Left ventricle myocardium inferior (tissue), 1 donor: ENCODE results near the gene IAPP. TPM values are rescaled to one million over a fixed set of nuclear protein-coding genes. Genes with fewer than 3 reads are reported as not detected.
"Not testable (repeated sequence)": the region's sequence is repeated elsewhere in the genome, so short reads cannot be mapped to it uniquely, and the experiment has no call there.

Source experiments
- DNase-seq: peaks from one replicate; pipeline ENCODE4 v3.0.0-alpha.2; 2020
- H3K27ac ChIP-seq: fragments of 200-600 bp; replicated peaks from 2 replicates; pipeline ENCODE4 v1.8.0; 2021
- H3K27me3 ChIP-seq: fragments of 200-600 bp; 2 replicates; pipeline ENCODE4 v1.8.0; 2021; ENCODE audit warnings: low read depth
- H3K36me3 ChIP-seq: fragments of 200-600 bp; 2 replicates; pipeline ENCODE4 v1.8.0; 2021
- H3K4me1 ChIP-seq: fragments of 200-600 bp; 2 replicates; pipeline ENCODE4 v1.8.0; 2021
- H3K4me3 ChIP-seq: fragments of 200-600 bp; 2 replicates; pipeline ENCODE4 v1.8.0; 2021; ENCODE audit warnings: mild to moderate bottlenecking, moderate library complexity
- H3K9me3 ChIP-seq: fragments of 200-600 bp; replicated peaks from 2 replicates; pipeline ENCODE4 v1.8.0; 2021
- CTCF ChIP-seq: fragments of 200-600 bp; IDR thresholded peaks from 2 replicates; pipeline ENCODE4 v1.8.0; 2021; ENCODE audit warnings: antibody characterized with exemption, mild to moderate bottlenecking, borderline replicate concordance
- intact Hi-C: fragments of 100-400 bp; cut with micrococcal nuclease; formaldehyde crosslinking; loops from one replicate; pipeline ENCODE4 v1.11.0; 2022
- total RNA-seq: library from RNA; stranded (reverse); fragmentation: NEBNext Ultra II Directional; extraction: Animal tissue kit (Norgen Biotek cat#: 25700); gene quantifications from one replicate; pipeline ENCODE4 v1.2.1, GENCODE V29; 2021
- donor health status: DM: no; HTN: yes; CAD: no; lungs with severe emphysema.

IAPP gene
- total RNA-seq, 1 donor from 2014 or later = not detected

DNA sequence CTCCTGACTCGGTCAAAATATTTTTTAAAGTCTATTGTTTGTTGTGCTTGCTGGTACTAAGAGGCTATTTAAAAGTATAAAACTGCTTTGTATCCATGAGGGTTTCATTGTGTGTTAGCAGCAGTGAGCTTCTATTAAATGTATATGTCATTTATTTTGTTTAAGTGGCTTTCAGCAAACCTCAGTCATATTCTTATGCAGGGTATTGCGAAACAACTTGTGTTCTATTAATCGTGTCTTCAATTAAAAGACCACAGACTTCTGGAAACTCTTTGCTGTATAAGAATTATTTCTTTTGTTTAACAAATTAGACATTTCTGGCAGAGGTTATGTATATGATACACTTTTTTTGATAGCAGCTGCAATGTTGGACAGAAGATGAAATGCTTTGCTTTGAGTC is 6.5 kb downstream of the IAPP start:
- no peaks in the 10 kb centered on the region for H3K4me1 ChIP-seq
- no peak overlapping the region for H3K4me3 ChIP-seq
- H3K36me3 ChIP-seq = no peaks in the 10 kb centered on the region
- no peak overlapping the region for H3K27ac ChIP-seq
- no peaks in the 10 kb centered on the region for H3K9me3 ChIP-seq
- no peak for DNase-seq
- peaks cover 15% of the 10 kb centered on the region for H3K27me3 ChIP-seq
- intact Hi-C loops = no loop called here
- no peak for TF ChIP-seq CTCF

- intact Hi-C loops, H3K27ac ChIP-seq, H3K4me3 ChIP-seq, DNase-seq, H3K4me1 ChIP-seq, H3K36me3 ChIP-seq, H3K9me3 ChIP-seq: not testable (repeated sequence)
- peaks cover 15% of the 10 kb centered on the region for H3K27me3 ChIP-seq
Observed at GRCh38 chr12:21381320-21381719, 8.6 kb downstream of the IAPP start.

GRCh38 chr12:21384261-21384660 is 11.6 kb downstream of the IAPP start:
- Histone ChIP-seq H3K4me3 (no peak overlapping the region), H3K27me3 (peaks cover 11% of the 10 kb centered on the region), H3K36me3 (no peaks in the 10 kb centered on the region), H3K4me1 (no peaks in the 10 kb centered on the region), H3K27ac (no peak overlapping the region), H3K9me3 (no peaks in the 10 kb centered on the region)
- TF ChIP-seq CTCF = no peak
- no peak for DNase-seq
- intact Hi-C loops = no loop called here

GRCh38 chr12:21387174-21387573 is 14.5 kb downstream of the IAPP start:
- Histone ChIP-seq H3K27me3 (peaks cover 4% of the 10 kb centered on the region), H3K4me1 (no peaks in the 10 kb centered on the region), H3K9me3 (no peaks in the 10 kb centered on the region), H3K27ac (no peak overlapping the region), H3K36me3 (no peaks in the 10 kb centered on the region), H3K4me3 (no peak overlapping the region)
- intact Hi-C loops = no loop called here
- no peak for DNase-seq
- no peak for TF ChIP-seq CTCF

- Histone ChIP-seq H3K9me3 (no peaks in the 10 kb centered on the region), H3K27me3 (peaks cover 4% of the 10 kb centered on the region), H3K4me3 (no peak overlapping the region), H3K27ac (no peak overlapping the region), H3K36me3 (no peaks in the 10 kb centered on the region), H3K4me1 (no peaks in the 10 kb centered on the region)
- intact Hi-C loops = no loop called here
- DNase-seq = no peak
- no peak for TF ChIP-seq CTCF
Observed at GRCh38 chr12:21392384-21392783, 19.7 kb downstream of the IAPP start.

- H3K4me1 ChIP-seq, H3K9me3 ChIP-seq, H3K4me3 ChIP-seq, H3K27ac ChIP-seq, intact Hi-C loops, H3K36me3 ChIP-seq, H3K27me3 ChIP-seq, DNase-seq: not testable (repeated sequence)
Observed at GRCh38 chr12:21394828-21395626, 22.3 kb downstream of the IAPP start.
